ENCODE measurements around the gene AKAP6. TPM values are rescaled to one million over a fixed set of nuclear protein-coding genes. Genes with fewer than 3 reads are reported as not detected.

AKAP6 gene
- total and polyA plus RNA-seq, 2 experiments from 2014 or later: 0.38 to 0.42 TPM

DNA sequence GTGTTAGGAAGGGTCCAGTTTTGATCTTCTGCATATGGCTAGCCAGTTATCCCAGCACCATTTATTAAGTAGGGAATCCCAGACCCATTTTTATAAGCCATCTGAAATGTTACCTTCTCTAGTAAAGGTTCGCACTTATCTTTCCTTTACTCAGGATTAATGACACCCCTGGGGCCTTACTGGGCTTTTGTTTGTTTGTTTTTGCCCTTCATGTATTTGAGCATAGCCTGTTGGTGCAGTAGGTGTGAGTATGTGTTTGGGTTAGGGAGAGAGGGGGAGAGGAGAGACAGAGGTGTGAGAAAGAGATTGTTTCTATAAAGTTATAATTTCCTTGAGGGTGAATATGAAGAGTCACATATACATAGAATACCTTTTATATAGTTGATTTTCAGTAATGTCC, 96.9 kb downstream of the AKAP6 start (continued):
- TF ChIP-seq, protein P1, sequence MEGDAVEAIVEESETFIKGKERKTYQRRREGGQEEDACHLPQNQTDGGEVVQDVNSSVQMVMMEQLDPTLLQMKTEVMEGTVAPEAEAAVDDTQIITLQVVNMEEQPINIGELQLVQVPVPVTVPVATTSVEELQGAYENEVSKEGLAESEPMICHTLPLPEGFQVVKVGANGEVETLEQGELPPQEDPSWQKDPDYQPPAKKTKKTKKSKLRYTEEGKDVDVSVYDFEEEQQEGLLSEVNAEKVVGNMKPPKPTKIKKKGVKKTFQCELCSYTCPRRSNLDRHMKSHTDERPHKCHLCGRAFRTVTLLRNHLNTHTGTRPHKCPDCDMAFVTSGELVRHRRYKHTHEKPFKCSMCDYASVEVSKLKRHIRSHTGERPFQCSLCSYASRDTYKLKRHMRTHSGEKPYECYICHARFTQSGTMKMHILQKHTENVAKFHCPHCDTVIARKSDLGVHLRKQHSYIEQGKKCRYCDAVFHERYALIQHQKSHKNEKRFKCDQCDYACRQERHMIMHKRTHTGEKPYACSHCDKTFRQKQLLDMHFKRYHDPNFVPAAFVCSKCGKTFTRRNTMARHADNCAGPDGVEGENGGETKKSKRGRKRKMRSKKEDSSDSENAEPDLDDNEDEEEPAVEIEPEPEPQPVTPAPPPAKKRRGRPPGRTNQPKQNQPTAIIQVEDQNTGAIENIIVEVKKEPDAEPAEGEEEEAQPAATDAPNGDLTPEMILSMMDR (conservative IDR thresholded peaks at IDR 0.05; ENCODE audit: low read depth in 2 of 2): no peak
- TF ChIP-seq, protein P2, sequence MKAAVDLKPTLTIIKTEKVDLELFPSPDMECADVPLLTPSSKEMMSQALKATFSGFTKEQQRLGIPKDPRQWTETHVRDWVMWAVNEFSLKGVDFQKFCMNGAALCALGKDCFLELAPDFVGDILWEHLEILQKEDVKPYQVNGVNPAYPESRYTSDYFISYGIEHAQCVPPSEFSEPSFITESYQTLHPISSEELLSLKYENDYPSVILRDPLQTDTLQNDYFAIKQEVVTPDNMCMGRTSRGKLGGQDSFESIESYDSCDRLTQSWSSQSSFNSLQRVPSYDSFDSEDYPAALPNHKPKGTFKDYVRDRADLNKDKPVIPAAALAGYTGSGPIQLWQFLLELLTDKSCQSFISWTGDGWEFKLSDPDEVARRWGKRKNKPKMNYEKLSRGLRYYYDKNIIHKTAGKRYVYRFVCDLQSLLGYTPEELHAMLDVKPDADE (IDR thresholded peaks at IDR 0.05): no peak

DNA sequence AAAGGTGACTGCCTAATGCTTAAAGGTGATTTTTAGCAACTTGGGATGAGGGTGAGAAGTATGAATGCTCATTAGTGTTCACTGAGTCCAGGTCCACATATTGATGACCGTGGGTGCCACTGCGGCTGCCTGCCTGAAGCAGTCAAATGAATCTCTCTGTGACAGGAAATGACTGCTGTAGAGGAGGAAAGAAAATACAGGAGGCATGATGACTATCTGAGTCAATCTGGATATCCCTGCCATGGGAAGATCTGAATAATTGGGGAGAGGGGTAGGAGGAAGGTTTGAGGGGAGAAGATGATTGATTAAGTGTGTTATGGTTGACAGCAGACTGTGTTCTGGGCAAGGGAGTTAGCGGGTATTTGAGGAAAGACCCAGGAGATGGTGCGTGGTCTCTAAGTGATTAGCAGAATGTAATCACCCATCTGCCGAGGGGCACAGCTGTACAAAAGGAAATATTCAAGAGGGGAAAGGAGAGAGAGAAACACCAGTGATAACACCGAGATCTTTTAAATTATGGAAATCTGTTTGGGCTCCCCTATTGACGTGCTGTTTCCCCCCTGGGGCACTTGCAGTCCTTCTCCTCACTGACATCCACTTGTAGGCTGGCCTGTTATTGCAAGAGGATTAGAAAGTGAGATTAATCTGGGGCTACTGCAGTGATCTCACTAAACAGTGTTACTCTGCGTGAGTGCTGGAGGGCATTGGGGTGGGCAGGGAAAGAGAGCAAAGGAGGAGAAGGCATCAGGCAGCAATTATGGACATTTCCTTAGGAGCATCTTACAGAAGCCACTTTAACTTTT, 97.7 kb downstream of the AKAP6 start:
- H3K4me1 ChIP-seq (ENCODE audit: insufficient read depth): no peaks in the 10 kb centered on the region; the same call in 1 of the 2 replicates
- DNase-seq (ENCODE audit: low spot score) (no peak), ATAC-seq (peak; percentile 51)
- H3K9me2 ChIP-seq (ENCODE audit: insufficient read depth): no peaks in the 10 kb centered on the region
- Mint-ChIP-seq H3K27ac (no peak overlapping the region), H3K4me3 (no peak overlapping the region), H3K27me3 (ENCODE audit: insufficient read depth, low read depth, poor library complexity) (peaks cover 2% of the 10 kb centered on the region), H3K36me3 (ENCODE audit: low read depth) (peaks cover 8% of the 10 kb centered on the region; the same call in 2 of the 3 replicates), H3K4me1 (peaks cover 21% of the 10 kb centered on the region), H3K9me3 (peaks cover 18% of the 10 kb centered on the region)
- TF ChIP-seq ZNF331 (CRISPR knock-in tag; IDR thresholded peaks at IDR 0.05; ENCODE audit: low read depth): no peak
- TF ChIP-seq, protein P1 (conservative IDR thresholded peaks at IDR 0.05; ENCODE audit: low read depth in 2 of 2): no peak
- TF ChIP-seq CREB1 (CRISPR knock-in tag; IDR thresholded peaks at IDR 0.05; ENCODE audit: low read depth): no peak
- TF ChIP-seq STAT1 (IDR thresholded peaks at IDR 0.05; ENCODE audit: unreplicated experiment): no peak
- TF ChIP-seq, protein P3, sequence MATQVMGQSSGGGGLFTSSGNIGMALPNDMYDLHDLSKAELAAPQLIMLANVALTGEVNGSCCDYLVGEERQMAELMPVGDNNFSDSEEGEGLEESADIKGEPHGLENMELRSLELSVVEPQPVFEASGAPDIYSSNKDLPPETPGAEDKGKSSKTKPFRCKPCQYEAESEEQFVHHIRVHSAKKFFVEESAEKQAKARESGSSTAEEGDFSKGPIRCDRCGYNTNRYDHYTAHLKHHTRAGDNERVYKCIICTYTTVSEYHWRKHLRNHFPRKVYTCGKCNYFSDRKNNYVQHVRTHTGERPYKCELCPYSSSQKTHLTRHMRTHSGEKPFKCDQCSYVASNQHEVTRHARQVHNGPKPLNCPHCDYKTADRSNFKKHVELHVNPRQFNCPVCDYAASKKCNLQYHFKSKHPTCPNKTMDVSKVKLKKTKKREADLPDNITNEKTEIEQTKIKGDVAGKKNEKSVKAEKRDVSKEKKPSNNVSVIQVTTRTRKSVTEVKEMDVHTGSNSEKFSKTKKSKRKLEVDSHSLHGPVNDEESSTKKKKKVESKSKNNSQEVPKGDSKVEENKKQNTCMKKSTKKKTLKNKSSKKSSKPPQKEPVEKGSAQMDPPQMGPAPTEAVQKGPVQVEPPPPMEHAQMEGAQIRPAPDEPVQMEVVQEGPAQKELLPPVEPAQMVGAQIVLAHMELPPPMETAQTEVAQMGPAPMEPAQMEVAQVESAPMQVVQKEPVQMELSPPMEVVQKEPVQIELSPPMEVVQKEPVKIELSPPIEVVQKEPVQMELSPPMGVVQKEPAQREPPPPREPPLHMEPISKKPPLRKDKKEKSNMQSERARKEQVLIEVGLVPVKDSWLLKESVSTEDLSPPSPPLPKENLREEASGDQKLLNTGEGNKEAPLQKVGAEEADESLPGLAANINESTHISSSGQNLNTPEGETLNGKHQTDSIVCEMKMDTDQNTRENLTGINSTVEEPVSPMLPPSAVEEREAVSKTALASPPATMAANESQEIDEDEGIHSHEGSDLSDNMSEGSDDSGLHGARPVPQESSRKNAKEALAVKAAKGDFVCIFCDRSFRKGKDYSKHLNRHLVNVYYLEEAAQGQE (IDR thresholded peaks at IDR 0.05; ENCODE audit: unreplicated experiment): no peak
- no peak for TF ChIP-seq POLR2AphosphoS5 (IDR thresholded peaks at IDR 0.05; ENCODE audit: low read depth)
- no peak overlapping the region for H3K27ac ChIP-seq (ENCODE audit: low read depth)
- no peaks in the 10 kb centered on the region for H3K36me3 ChIP-seq (ENCODE audit: insufficient read depth)
- H3K79me2 ChIP-seq (replicated peaks; ENCODE audit: insufficient read depth): no peaks in the 10 kb centered on the region
- no peak overlapping the region for H3K4me2 ChIP-seq
- no peaks in the 10 kb centered on the region for H3F3A ChIP-seq (replicated peaks; ENCODE audit: low read depth)
- no peaks in the 10 kb centered on the region for H4K20me1 ChIP-seq (replicated peaks; ENCODE audit: insufficient read depth)
- H3K4me3 ChIP-seq: no peak overlapping the region
- H3K27me3 ChIP-seq (ENCODE audit: insufficient read depth): no peaks in the 10 kb centered on the region
- H2AFZ ChIP-seq: peak overlapping the region; percentile 85; the same call in 1 of the 2 replicates

Data from GM23338 (cell line).